IPS-NIHi7 (cell line): ENCODE data around the gene NTNG1.

Source experiments
- DNase-seq: peaks from one replicate; pipeline ENCODE4 v3.0.0; 2012; ENCODE audit warnings: mixed read lengths; ENCODE audit errors: extremely low spot score

The NTNG1 gene

GRCh38 chr1:107454791-107455190 lies 314.0 kb downstream of the NTNG1 start:
- DNase-seq, result no peak

GRCh38 chr1:107457989-107458388 lies 317.1 kb downstream of the NTNG1 start:
- DNase-seq, result no peak

DNA sequence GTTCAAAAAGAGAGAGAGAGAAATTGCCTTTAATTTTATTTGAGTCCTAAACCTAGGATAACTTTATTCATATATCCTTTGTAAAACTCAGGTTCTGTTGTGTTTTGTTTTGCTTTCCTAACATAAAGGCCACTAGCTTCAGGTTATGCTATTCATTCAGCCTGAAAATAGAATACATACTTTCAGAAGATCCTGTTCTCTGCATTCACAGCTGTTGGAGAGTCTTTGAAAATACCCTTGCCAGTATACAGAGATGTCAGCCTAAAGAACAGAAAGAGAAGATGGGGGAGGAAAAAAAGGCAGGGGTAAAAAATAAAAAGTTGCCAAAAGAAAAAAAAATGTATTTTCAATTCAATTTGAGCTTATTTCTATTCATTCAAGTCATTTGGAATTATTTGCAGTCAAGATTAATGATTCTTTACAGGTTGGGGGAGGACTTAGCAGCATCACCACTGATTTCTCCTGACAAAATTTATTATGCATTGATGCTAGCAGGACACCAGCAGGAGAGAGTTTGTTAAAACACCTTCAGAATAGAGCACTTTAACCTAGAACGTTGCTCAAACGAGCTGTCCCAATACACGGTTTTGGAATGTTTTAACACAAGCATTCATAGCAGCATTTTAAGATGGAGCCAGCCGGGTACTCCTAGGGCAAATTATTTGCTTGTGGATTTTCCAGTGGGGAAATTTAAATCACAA lies 318.5 kb downstream of the NTNG1 start:
- DNase-seq, result no peak

DNA sequence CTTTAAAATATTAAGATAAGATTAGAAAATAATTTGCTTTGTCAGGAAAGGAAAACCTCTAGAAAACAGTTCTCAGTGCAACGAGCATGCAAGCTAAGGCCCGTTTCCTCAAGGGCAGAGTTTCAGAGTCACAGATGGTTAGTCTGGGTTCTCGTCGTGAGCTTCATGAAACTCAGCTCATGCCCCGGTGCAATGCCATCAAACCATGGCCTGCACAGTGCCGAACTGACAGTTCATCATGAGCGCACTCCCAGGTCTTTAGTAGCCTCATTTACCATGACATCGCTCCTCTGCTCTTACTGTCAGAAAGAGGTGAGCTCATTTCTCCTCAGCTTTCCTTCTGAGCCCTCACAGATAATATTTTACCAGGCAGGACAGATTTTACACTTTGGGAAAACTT lies 319.2 kb downstream of the NTNG1 start:
- DNase-seq, result no peak

GRCh38 chr1:107464827-107465226 lies 324.0 kb downstream of the NTNG1 start:
- peak; percentile 54 for DNase-seq

GRCh38 chr1:107467286-107467685 lies 326.4 kb downstream of the NTNG1 start:
- no peak for DNase-seq

GRCh38 chr1:107467811-107468210 lies 327.0 kb downstream of the NTNG1 start:
- DNase-seq, result no peak

- DNase-seq, result no peak
Measured at GRCh38 chr1:107473065-107473464, 332.2 kb downstream of the NTNG1 start.

DNA sequence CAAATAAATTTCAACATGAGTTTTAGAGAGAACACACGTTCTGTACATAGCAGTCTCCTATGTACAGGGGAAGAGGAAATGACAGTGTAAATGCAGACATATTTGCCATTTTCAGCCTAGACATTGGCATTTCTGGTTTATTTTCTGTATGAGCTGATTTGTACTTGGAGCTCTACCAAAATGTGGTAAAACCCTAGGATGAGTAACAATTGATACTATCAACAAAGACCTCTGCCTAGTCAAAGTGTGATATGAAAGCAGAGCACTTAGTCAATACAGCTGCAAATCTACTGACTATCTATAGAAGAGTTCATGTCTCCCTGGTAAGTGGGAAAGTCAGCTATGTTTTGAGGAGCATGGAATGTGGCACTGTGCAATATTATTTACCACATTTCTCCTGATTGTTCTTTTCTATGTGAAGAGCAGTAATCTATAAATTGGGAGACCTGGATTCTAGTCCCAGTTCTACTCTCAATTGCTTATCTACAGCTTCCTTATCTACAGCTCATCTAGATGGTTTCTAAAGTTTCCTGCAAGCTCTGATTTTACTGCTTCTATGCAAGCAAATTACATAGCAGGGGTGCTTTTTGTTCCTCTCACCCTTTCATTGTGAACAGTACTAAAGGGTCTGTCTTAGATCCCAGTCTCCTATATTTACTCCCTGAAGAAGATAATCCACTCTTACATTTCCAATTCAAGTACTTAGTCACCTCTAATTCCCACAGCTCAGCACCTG lies 334.2 kb downstream of the NTNG1 start:
- no peak for DNase-seq

DNA sequence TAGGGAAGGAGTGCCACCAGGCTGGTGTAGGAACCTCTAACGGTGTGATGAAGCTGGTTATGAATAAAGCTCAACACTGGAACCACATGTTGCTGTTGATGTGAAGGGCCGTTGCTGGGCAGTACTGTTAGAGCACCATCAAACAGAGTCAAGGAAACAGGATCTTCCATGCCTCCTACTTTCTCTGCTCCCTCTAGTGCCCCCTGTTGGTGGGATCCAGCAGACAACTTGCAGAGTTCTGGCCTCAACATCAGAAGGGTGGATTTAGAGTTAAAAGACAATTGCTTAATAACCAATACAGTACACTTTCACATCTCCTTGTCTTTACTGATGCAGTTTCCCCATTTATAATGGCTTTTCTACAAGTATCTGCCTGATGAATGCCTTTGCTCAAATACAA lies 336.4 kb downstream of the NTNG1 start:
- peak; percentile 52 for DNase-seq

- DNase-seq, result no peak
Measured at GRCh38 chr1:107479865-107480350, 339.1 kb downstream of the NTNG1 start.

- DNase-seq, result no peak
Measured at GRCh38 chr1:107480548-107481415, 339.9 kb downstream of the NTNG1 start.

DNA sequence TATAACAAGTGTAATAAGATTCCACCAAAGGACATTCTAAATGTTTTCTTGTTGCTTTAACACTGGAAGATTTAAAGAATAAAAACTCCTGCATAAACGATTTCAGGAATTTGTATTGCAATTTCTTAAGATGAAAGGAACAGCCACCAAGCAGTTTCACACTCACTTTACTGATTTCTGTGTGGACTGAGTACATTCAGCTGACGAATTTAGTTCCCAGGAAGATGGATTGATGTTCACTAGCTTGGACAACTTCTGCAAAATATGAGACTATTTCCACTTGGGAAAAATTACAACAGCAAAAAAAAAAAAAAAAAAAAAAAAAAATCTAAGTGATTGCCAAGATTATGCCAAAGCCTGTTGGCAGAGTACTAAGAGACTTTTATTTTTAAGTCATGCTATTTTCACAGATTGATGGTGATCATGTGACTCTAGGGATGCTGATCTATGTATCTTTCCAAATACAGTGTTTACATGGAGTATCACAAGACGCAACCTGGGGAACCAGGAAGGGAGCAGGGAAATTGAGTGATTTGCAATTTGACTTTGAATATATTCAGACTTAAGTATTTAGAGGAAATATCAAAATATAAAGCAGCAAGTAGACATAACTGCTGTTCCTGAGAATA lies 341.0 kb downstream of the NTNG1 start:
- no peak for DNase-seq

DNA sequence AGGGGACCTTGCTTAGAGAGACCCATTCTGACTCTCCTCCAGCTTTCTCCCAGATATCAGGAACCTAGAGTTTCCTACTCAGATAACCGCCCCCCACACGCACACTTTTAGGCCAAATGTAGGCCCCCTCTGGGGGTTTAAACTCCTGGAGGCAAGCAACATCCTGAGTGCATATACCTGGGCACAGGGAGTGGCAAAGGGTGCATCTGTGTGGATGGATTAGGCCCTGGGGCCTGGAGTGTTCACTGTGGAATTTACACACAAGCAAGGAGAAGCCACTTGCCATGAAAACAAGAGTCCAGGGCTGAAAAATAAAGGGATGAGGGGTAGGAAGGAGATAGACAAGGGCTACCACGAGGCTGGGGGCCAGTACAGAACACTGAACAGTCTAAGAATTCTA lies 343.1 kb downstream of the NTNG1 start:
- DNase-seq, result no peak

DNA sequence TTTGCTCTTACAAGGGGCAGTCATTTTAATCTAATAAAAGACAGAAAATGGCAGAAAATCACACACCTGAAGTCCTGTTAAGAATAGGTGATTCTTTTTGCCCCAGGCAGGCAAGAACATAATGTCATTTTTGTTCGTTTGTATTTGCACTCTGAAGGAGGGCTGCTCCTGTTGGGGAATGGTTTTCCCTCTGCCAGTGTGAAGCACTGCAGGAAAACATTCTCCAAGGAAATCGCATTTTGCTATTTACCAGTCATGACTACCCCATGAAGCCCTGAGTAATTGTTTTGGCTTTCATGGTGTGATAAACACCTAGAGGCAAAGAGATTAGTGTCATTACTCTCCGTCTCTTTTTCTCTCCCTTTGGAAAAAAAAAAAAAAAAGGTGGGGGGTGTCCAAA lies 345.5 kb downstream of the NTNG1 start:
- peak; percentile 23 for DNase-seq

- no peak for DNase-seq
Measured at GRCh38 chr1:107487506-107487905, 346.7 kb downstream of the NTNG1 start.

DNA sequence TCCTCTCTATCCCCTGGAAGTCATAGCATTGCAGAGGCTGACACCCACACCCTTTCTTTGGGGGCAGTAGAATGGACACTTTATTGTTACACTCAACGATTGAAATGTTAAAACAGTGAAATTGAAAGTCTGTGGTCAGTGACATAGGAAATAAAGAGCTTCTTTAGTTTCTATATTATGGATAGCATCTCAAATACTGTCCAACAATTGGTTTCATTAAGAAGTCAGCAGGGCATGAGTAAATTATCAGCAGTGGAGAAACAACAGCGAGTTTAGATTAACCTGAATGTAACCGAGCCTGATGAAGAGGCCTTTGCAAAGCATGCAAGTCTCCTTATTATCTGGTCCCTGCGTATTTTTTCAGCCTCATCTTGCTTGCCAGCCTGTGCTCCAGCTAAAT lies 350.7 kb downstream of the NTNG1 start:
- DNase-seq, result no peak

- DNase-seq, result no peak
Measured at GRCh38 chr1:107493111-107493716, 352.4 kb downstream of the NTNG1 start.

DNA sequence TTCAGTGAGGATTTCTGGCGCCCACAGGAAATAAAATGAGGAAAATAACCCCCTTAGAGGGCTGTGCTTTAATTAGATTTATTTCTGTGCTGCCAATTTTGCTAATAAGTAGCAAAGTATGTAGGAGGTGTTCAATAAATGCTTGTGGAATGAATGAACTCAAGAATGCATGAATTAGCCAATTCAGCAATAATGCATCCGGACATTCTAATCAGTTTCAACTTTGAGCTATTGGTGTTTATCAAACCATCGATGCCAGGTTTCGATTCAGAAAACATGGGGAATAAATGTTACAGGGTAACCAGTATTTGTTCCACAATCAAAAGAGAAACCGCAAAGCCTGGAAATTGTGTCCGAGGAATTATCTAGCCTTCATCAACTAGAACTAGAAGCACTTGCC lies 353.2 kb downstream of the NTNG1 start:
- no peak for DNase-seq

DNA sequence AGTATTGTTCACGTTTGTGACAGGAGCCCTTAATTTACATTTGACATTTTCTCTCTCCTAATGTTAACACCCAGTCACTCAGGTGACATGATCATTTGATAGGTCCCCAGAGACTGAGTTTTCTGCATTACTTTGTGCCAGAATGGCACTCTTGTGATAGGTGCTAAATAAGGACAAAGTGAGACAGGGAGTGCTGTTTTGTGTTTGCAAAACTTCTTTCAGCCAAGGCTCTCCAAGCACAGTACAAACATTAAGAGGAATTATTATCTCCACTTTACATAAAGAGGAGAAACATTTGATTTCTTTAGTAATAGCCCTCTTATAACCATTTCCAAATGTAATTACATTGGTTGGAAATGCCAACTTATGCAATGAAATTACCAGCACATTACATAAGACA lies 355.2 kb downstream of the NTNG1 start:
- DNase-seq, result no peak

DNA sequence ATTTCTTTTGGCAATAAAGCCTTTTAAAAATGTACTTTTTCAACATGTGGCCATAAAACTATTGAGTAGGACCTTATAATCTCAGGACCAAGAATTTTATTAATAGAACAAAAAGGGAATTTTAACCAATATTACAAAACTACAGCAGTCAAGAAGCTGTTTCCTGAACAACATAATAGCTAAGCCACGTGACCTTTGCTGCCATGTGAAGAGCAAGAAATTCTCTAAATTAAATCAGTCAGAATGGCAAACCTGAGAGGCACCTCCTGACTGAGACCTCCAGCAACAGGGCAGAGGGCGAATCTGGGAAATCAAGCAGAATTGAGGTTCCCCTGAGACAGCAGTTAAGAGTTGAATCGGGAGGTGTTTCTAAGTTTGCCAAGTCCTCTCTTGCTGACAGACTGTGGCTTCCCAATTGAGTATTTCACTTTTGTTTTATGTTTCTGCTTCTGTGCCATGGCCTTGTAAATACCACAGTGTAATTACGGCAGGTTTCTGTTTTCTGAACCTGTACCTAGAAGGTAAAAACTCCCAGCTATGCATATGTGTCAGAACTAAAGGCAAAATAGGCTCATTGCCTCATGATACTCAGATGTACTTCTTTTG lies 358.4 kb downstream of the NTNG1 start:
- DNase-seq, result no peak
